ENCODE data around the gene HOXA10.

- no peak for TF ChIP-seq CTCF (conservative IDR thresholded peaks at IDR 0.05)
- no peak for TF ChIP-seq EZH2 (IDR thresholded peaks at IDR 0.05; ENCODE audit: low read depth)
These were observed 10.4 kb upstream of the HOXA10 start for GRCh38 chr7:27184337-27185012.
